KG1 (cell line): ENCODE data around the gene TOM1.

Source experiments
- DNase-seq: peaks from one replicate; lab custom pipeline; 2025; lab: John Stamatoyannopoulos, UW

The TOM1 gene

GRCh38 chr22:35307372-35307771, 7.7 kb downstream of the TOM1 start:
- no peak for DNase-seq

- no peak for DNase-seq
Measured at GRCh38 chr22:35307892-35308291, 8.2 kb downstream of the TOM1 start.

GRCh38 chr22:35308480-35309021, 8.9 kb downstream of the TOM1 start:
- no peak for DNase-seq

- no peak for DNase-seq
Measured at GRCh38 chr22:35310556-35311550, 11.2 kb downstream of the TOM1 start.

GRCh38 chr22:35311551-35311999, 11.9 kb downstream of the TOM1 start:
- no peak for DNase-seq

GRCh38 chr22:35312198-35313059, 12.7 kb downstream of the TOM1 start:
- no peak for DNase-seq

GRCh38 chr22:35313311-35314121, 13.8 kb downstream of the TOM1 start:
- no peak for DNase-seq

- DNase-seq = no peak
Measured at GRCh38 chr22:35314161-35314942, 14.7 kb downstream of the TOM1 start.

GRCh38 chr22:35315141-35315854, 15.6 kb downstream of the TOM1 start:
- no peak for DNase-seq

GRCh38 chr22:35315855-35316745, 16.4 kb downstream of the TOM1 start:
- no peak for DNase-seq

GRCh38 chr22:35316751-35317150, 17.1 kb downstream of the TOM1 start:
- DNase-seq = no peak

GRCh38 chr22:35317680-35318290, 18.1 kb downstream of the TOM1 start:
- DNase-seq = no peak

GRCh38 chr22:35318346-35319215, 18.9 kb downstream of the TOM1 start:
- no peak for DNase-seq

GRCh38 chr22:35319244-35319985, 19.7 kb downstream of the TOM1 start:
- no peak for DNase-seq

- DNase-seq = no peak
Measured at GRCh38 chr22:35322126-35322525, 22.4 kb downstream of the TOM1 start.

- no peak for DNase-seq
Measured at GRCh38 chr22:35322893-35323292, 23.2 kb downstream of the TOM1 start.

- DNase-seq = no peak
Measured at GRCh38 chr22:35323305-35323704, 23.6 kb downstream of the TOM1 start.
